NCI-H2107 (cell line): ENCODE measurements around the gene DEK.
"Not testable (repeated sequence)": the region's sequence is repeated elsewhere in the genome, so short reads cannot be mapped to it uniquely, and the experiment has no call there.

Experiments
- DNase-seq: peaks from one replicate; lab custom pipeline; 2025; lab: John Stamatoyannopoulos, UW

DEK gene

DNA sequence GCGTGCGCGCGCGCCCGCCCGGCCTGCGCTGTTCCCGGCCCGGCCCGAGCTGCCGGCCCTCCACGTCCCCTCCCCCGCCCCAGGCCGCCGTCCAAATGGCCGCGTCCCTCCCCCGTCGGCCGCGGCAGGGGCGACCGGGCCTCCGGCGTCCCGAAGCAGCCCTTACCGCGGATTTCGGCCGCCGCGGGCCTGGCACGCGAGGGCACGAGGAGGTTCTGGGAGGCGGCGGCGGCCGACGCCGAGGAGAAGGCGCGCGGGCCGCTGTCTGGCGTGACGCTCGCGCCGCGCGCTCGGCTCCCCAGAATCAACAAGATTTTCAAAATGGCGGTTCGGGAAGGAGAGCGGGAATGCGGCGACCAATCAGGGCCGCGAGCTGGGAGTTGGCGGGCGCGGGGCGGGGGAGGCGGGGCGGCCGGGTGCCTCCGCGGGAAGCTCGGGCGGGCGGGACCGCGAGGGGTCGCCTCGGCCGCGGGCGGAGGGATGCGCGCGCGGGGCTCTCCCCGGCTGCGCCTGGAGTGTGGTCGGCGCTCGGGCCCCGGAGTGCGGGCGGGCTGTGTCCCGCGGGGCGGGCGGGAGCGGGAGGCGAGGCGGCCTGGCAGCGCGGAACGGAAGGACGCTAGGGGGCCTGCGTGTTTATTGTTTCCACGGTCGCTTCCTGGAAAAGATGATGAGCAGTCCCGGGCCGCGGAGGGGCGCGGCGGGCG lies at the start of gene DEK:
Gene DEK, minus strand, starts transcription at position 312 of the 704 bp plus-strand sequence. CDS start 543 bp downstream, outside the sequence.
- DNase-seq: peak; percentile 49

GRCh38 chr6:18312368-18312767 lies 48.0 kb upstream of the DEK start:
- DNase-seq: no peak

DNA sequence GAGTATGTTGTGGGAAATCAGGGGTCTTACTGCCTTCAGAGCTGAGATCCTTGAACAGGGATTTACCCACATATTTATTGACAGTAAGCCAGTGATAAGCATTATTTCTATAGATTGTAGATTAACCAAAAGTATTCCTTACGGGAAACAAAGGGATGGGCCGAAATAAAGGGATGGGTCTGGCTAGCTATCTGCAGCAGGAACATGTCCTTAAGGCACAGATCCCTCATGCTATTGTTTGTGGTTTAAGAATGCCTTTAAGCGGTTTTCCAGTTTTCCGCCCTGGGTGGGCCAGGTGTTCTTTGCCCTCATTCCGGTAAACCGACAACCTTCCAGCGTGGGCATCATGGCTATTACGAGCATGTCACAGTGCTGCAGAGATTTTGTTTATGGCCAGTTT lies 45.7 kb upstream of the DEK start:
- DNase-seq: not testable (repeated sequence)

DNA sequence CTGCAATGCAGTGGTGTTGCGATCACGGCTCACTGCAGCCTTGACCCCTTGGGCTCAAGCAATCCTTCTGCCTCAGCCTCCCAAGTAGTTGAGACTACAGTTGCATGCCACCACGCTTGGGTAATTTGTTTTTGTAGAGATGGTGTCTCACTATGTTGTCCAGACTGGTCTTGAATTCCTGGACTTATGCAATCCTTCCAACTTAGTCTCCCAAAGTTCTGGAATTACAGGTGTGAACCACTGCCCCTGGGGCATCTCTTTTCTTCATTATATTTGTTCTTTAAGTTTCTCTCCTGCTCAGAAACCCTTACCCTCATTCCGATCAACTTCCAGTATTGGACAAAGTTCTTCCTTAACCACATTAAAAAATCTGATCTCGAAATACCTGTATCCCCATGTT lies 44.7 kb upstream of the DEK start:
- DNase-seq: no peak

DNA sequence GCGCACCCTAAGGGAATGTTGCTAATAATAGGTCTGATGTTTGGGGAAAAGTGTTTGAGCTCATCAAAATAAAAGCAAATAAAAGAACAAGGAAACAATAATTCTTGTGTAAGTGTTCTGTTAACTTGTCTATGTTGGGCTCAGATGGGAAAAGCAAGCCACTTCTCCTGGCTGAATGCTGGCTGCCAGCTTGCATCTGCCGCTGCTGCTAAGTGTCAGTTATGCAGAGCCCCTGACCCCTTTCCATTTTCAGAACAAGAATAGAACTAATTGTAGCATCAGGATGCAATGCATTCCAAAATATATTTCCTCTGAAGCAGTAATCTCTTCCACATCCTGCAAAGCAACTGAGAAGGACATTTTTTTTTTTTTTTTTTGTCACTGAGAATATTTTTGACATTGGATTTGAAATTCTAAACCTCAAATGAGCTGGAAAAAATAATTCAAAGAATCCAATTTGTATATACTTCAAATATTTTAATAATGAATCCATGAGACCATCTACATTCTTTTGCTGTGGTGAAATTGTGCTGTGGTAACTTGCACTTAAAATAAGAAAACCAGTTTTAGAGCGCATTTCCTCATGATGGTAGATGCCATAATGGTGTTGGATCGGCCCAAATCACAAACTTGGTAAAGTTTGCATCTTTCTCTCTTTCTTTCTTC lies 43.9 kb upstream of the DEK start:
- DNase-seq: no peak

DNA sequence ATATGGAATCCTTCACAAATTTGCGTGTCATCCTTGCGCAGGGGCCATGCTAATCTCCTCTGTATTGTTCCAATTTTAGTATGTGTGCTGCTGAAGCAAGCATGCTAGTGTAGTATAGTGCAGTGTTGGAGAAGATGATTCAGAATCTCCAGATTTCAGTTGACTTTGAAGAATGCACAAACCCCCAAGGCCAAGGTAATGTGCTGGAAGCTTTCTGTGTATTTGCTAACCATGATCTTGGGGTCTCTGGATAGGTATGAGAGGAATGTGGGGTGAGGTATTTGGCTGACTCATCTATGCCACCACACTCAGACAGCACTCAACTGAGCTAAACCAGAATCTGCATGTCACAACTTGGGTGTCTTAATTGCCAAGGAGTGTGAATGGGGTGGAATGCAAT lies 42.6 kb upstream of the DEK start:
- DNase-seq: no peak

DNA sequence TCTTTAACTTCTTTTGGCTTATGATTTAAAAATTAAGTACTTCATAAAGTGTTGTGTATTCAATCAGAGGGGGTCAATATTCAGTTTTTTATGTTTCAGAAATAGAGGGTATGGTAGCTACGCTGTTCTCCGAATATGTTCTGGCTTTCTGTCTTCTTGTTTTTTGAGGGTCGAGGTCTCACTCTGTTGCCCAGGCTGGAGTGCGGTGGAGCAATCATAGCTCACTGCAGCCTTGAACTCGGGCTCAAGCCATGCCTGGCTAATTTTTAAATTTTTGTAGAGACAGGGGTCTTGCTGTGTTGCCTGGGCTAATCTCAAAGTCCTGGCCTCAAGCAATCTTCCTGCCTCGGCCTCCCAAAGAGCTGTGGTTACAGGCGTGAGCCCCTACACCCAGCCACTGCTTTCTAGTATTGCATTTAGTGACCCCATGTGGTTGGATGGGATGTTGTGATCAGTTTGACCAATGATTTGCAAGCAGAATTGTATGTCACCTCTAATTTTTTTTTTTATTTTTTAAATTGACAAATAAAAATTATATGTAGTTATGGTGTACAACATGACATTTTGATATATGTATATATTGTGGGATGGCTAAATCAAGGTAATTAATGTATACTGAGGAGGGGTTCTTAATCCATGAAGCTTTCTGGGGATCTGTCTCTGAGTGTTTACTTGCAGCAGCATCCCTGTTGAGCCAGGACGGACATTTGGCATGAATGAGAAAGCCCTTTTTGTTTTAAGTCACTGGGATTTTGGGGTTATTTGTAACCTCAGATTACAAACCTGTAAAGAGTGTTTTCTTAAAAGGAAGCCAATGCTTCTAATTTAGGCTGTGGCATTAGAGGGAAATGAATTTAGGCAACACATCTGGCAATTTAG lies 38.5 kb upstream of the DEK start:
- no peak for DNase-seq

- no peak for DNase-seq
These were observed 29.0 kb upstream of the DEK start for GRCh38 chr6:18293076-18293904.

DNA sequence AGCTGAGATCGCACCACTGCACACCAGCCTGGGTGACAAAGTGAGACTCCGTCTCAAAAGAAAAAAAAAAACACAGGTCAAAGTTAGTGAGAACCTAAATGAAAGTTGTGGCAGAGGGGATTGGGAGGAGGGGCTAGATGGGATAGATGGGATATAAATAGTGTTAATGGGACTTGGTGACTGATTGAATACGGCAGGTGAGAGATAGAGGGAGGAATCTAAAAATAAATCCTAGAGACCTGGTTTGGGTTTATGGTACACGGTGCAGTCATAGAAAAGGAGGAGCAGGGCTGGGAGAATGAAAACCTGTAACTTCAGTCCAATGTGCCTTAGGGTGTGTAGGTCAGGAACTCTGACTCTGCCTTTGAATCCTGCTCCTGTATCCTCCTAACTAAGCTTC lies 25.0 kb upstream of the DEK start:
- no peak for DNase-seq

DNA sequence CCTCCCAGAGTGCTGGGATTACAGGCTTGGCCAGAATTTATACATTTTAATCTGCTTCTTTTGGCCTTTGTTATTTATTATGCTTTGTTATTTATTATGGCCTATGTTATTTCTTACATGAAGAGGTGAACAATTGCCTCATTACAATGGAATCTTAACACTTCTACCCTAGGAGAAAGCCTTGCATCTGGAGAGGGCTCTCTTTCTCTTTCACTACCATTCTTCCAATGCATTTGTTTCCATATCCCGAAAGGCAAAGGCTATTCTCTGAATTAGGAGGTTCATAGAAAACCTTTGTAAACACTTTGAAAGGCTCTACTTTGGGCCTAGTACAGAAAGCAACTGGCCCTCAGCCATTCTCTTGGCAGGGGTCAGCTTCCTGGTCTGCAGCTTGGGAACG lies 19.9 kb upstream of the DEK start:
- no peak for DNase-seq

GRCh38 chr6:18281564-18281963 lies 17.2 kb upstream of the DEK start:
- DNase-seq: no peak

- DNase-seq: peak; percentile 16
These were observed 15.8 kb upstream of the DEK start for GRCh38 chr6:18280084-18280483.

GRCh38 chr6:18279422-18279821 lies 15.1 kb upstream of the DEK start:
- DNase-seq: no peak

- no peak for DNase-seq
These were observed 13.1 kb upstream of the DEK start for GRCh38 chr6:18277237-18278006.

DNA sequence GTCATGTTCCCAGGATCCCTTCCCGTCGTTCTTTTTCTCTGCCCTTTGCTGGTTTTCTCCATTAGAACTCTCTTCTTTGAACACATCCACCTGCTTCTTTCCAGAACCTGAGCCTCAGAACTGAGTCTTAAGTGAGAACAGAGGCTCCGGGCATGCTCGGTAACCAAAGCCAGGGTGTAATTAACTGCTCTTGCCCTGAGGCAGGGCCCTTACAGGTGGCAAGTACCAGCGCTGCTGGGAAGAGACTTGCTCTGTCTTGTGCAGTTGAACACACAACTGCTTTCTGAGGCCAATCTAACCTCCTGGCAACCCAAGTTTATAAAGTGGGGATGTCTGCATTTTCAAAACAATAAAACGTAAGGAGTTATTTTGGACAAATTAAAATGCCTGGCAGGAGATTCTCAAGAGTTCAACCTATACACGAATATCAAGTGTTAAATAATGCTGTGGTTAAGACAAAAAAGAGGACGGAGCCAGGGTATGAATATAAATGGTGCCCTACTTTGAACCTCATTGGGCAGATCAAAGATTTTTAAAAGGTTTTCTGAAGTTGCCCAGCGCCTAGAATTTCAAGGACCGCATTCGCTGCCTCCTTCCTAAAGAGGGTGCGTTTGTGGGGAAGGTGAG lies 12.4 kb upstream of the DEK start:
- DNase-seq: no peak

- DNase-seq: no peak
These were observed 5.9 kb upstream of the DEK start for GRCh38 chr6:18270216-18270615.

DNA sequence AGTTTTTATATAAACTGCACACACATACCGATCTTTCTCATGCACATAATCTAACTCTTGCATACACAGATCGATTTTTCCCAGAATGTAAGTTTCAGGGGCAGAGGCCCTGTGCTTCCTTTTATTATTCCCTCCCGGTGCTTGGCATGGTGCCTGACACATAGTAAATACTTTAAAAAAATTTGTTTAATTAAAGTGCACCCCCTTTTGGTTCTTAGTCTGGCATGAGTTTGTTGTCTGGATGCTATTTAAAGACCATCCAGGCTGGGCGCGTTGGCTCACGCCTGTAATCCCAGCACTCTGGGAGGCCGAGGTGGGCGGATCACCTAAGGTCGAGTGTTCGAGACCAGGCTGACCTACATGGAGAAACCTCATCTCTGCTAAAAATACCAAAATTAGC lies 5.4 kb upstream of the DEK start:
- no peak for DNase-seq

DNA sequence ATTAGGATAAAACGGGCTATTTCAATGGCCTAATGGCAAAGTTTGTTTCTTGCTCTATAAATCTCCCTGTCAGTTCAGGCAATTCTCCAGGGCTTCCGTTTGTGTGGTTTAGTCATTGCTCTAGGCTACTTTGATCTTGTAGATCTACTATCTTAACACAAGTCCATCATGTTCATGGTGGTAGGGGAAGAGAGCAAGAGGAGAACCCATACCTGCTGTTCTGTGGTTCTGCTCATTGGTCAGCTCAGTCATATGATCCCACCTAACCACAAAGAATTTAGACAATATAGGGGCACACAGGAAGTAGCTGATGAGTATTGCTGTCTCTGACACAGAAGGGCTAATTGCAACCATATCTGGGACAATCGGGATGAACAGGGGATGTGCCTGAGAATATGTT lies 4.9 kb upstream of the DEK start:
- DNase-seq: no peak

DNA sequence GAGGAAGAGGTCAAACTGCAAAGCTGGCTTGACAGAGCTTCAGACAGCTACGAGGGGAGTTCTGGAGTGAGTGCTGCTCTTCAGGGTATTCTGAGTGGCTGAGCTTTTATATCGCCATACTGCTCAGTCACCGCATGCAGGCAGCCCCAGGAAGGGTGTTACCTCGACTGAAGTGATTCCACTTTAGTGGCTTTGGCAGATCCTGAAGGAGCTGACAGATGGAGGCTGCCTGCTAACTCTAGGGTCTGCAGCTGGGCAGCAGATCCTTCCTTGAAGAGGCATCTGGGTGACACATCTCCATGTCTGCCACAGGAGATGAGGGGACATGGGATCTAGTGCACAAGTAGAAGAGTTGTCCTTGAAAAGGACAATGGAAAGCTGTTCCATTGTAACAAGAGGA lies 3.7 kb upstream of the DEK start:
- DNase-seq: no peak

DNA sequence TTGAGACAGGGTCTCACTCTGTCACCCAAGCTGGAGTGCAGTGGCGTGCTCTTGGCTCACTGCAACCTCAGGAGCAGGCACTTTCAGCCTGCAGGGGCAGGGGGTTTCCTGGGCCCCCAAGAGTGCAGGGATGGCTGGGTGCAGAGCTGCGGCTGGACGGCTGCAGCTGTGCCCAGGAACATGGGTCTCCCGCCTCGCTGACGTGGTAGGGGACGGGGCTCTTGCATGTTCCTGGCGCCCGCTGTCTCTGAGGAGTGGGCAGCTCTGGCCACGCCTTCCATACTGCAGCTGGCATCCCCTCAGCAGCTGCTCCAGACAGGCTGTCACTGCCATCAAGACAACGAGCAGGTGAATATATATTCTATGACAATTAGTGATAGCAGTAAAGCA lies 2.2 kb upstream of the DEK start:
- no peak for DNase-seq
